ENCODE results near the gene C10orf95.

C10orf95 gene

DNA sequence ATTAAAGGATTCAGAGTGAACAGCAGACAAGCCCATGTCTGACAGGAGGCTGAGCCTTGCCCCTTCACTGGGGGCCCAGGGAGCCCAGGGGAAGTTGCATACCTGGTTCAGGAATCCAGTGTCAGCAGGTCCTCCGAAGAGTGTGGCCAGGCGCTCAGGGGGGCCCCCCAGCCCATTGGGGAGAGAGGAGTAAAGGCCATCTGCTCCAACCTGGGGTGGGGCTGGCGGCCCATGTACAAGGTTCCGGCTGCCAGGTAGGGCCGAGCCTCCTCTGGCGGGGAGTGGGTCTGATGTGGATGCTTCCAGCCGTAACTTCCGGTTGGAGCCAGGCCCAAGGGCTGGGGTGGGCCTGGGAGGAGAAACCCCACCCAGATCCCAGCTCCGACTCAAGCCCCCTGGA, 35.1 kb downstream of the C10orf95 start:
- DNase-seq (ENCODE audit: low read depth) = no peak

DNA sequence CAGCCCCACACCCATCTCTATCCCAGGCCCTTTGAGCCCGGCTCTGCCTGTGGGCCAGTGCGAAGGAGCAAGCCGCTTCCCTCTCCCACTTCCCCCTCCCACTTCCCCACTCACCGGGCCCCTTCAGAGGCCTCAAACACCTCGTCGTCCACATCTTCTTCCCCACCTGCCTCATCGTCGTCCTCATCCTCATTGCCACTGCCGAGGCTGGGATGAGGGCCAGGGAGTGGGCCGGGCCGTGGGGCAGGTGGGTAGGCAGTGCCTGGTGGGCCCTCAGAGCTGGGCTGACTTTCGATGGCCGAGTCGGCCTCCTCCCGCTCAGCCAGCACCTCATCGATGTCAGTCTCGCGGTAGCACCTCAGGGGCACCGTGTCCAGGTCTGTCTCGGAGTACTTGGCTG, 36.6 kb downstream of the C10orf95 start:
- DNase-seq (ENCODE audit: low read depth) = no peak

DNA sequence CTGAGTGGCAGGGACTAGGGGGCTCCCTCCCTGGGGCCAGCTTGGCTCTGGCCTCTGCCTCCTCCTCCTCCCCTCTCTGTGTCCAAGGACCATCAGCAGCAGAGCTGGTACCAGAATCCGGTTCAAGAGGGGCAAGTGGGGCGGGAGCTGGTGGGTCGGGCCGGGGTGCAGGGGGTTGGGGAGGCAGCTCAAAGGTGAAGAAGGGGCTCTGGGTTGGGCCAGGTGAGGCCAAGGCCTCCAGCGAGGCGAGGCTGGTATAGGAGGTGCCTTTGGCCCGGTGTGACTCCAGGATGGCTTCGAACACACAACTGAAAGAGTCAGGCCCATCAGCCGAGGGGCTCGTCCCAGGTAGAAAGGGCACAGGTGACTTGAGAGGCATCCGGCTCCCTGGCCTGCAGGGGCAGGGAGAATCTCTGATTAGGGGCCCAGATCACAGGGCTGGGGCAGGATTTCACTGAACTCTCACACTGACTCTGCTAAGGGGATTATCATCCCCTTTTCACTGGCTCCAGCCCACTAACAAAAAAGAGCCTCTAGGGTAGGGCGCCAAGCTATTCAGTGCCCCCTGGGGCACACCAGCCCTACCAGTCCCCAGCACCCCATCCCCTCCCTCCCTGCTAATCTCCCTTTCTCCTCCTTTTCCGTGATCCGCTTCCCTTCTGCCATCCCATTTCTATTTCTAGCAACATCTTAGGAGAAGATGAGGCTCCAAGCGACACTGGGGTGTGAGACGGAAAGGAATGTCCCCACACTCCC, 37.4 kb downstream of the C10orf95 start:
- DNase-seq (ENCODE audit: low read depth) = no peak

DNA sequence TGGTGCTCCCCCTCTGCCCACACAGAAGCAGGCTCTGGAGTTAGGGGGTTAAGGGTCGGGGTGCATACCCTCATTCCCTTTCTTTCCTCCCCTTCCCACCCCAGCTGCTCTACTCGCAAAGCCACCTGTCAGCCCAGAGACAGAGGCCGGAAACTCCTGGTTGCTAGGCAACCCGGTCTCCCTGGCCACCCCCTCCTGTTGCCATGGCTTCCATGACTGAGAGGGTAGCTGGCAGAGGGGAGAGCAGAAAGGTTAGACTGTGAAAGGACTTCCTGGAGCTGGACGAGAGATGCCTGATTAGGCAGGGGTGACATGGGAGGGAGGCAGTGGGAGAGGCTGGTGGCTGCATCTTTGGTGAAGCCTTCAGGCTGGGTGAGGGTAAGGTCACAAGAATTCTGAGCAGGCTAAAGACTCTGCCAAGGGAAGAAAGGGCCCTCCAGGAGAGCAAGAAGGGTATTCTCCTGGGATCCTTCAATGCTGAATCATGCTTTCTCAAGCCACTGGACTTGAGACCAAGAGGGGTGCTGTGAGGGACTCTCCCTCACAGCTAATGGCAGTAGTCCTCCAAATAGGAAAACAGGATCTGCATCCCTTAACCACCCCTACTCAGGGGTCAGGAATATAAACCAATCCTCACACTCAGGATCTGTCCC, 38.2 kb downstream of the C10orf95 start:
- DNase-seq (ENCODE audit: low read depth) = no peak

DNA sequence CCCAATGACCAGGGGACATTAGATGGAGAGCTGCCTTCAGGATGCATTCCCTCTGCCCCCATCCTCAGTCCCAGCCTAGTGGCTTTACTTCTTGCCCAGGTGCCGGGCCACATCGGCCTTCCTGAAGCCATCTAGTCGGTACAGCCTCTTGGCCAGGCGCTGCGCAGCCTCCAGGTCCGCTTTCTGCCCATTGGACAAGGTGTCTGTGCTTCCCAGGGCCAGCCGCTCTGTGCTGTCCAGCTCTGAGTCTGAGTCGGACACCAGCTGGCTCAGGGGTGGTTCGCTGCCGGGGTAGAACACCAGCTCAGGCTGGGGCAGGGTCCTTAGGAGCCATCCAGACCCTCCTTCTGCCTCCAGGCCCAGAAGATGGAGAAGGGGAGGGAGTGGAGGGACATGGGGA, 39.0 kb downstream of the C10orf95 start:
- DNase-seq (ENCODE audit: low read depth) = no peak

DNA sequence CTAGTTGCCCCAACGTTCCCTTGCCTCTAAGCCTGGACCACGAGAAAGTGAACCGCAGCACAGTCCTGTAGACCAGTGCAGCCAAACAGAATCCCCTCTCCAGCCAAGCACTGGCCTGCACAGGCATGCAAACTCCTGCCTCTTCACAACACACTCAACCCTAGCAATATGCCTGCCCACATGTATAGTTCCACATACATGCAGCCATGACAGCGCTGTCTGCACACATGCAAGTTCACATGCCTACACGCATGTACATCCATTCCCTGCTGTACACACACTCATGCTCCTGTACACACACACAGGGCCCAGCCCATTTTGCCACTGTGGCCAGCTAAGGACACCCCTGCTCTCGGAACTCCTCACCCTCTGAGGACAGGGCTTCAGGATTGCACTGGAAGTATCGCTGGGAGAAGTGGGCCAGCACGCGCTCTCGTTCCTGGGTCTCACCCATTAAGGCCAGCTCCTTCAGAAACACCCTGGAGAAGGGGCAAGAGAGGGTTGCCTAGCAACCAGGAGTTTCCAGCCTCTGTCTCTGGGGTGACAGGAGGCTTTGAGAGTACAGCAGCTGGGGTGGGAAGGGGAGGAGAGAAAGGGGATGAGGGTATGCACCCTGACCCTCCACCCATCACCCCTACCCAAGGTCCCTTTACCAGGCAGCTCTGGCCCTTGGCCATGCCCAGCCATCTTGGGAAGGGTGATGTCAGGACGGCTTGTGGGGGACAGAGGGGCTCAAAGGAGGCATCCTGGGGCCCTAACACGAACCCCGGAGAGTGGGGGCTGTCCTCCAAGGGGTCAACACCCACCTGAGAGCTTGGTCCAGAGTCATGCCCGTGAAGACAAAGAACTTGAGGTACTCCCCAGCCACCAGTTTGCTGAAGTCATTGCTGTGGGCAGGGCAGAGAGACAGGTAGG, 39.7 kb downstream of the C10orf95 start:
- DNase-seq (ENCODE audit: low read depth) = no peak

DNA sequence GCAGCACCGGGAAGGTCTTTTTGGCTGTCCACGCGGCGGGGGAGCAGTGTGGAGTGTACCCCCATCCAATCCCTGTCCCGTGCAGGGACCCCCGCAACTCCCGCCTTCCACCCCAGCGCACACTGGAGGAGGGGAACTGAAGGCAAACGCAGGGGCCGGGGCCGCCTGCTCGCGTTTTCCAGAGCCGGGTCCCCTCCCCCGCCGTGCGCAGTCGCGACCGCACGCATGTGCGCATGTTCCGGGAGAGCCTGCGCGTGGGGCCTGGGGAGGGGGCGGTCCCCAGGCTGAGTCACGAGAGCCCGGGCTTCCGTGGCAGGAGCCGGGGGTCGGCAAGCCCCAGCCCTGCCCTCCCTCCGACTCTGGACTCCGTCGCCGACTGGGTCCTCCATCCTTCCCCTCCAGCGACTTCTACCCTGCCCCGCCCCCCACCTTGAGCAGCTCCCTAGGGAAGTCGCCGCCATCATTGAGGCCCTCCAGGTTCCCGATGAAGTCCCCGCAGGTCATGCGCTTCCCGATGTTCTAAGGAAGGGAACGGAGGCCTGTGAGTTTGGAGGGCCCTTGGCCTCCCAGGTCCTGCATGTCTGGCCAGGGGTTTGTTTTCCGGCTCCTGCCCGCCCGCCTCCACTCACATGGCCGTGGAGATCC, 40.8 kb downstream of the C10orf95 start:
- DNase-seq (ENCODE audit: low read depth) = no peak

DNA sequence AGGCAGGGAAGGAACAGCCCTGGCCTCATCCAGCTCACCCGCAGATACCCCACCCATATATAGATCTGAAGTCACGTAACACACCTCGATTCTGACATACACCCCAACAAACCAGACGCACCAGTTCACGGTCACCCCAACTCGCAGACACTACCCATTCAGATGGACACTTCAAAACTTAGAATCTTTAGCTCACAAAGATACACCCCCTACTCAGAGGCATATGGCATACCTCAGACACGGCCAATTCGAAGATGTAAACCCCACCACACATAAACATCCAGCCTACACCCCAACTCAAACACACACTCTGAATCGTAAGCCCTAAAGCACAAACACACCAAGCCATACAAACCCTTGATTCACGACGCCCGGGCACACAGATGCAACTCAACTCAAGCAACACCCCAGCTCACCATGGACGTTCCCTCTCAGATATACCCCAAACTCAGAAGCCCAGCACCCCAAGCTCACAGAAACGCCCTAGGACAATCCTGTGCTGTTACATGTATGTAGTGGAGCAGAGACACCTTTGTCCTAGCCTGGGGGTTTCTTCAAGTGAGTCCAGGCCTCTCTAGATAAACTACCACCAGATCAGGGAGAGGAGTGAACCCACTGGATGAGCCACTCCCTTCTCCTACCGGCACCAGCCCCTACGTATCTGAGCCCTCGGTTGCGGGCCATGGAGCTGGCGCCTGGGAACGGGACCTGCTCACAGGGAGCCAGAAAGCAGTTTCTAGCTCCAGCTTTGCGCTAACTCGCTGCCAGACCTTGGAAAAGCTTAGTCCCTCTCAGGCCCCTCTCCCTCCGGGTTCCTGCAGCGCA, 41.5 kb downstream of the C10orf95 start:
- DNase-seq (ENCODE audit: low read depth) = no peak

DNA sequence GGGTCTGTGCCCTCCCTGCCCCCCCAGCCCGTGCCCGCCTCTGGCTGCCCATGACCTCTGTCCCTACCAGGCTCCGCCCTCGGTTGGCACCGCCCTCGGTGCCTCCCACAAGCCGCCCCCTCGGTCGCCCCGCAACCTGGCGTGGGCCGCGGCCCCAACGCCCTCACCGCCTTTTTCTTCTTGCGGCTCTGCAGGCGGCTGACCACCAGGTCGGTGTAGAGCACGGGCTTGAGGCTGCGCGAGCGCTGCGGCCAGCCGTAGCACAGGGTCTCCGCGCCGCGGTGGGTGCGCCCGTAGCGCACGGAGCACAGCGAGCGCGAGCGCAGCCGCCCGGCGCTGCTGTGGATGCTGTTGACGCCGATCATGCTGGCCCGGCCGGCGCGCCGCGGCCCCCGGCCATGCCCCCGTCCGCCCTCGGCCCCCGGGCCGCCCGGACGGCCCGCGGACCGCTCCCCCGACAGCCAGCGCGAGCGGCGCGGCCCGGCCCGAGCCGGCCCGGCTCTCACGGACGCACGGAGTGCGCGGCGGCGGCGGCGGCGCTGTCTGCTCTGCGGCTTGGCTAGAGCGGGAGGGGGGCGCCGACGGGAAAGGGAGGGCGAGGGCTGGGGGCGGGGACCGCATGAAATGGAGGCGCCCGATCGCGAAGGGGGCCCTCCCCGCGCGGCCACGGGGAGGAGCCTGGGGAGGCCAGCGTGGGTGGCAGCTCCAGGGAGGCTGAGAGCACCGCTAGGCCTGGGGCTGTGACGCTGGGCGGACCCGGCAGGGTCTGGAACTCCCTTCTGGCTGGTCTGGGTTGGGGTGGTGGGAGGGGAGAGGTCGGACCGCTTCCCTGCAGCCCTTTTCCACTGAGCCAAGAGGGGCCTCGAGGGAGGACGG, 42.4 kb downstream of the C10orf95 start:
- peak; percentile 67 for DNase-seq (ENCODE audit: low read depth)

DNA sequence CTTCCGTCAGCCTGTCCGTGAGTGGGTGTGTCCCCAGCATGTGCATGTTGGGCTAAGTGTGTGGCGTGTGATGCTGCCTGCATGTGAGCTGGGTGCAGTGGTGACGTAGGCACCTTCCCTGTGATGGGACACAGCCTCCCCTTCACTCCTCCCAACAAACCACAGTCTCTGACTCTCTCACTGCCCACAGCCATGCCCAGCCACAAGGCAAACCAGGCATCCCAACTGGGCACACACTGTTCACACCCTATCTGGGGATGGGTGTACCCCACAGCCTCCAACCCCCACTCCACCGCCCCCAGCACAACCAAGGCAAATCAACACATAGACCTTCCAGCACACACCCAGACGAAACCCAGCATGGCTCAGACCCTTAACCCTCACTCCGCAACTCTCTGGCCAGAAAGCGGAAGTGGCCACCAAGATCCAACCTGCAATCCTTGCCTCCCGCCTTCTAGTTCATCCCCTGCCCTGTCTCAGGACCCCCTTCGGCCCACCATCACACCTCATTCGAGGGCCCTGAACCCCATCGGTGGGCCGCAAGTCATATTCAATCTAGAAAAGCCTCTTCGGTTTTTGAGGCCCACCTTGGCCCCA, 43.1 kb downstream of the C10orf95 start:
- no peak for DNase-seq (ENCODE audit: low read depth)

DNA sequence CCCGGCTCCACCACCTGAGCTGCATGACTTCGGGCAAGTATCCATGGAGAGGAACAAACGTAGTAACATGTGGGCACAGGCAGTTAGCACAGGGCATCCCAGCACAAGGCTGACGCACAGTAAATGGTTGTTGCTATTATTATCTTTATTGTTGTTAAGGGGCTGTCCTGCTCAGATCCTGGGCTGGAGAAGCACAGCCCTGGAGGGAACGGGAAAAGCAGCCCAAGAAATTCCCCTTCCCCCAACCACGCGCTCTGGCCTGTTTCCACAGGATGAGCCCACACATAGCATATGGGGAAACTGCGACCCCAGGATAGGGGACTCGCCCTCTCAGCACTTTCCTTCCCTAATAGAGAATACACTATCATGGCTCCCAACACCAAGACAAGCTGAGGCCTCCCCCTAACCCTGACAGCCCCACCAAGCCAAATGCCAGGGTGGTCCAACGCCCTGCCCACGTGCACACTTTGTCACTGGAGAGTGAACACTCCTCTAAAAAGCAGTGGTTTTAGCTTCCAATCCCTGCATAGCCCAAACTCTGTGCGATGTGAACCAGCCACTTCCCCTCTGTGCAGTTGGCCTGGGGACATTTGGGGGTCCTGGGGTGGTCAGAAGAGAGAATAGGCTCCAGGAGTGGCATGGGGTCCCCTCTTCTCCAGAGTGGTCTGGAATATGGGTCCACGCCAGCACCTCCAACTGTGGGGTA, 43.8 kb downstream of the C10orf95 start:
- DNase-seq (ENCODE audit: low read depth) = no peak

DNA sequence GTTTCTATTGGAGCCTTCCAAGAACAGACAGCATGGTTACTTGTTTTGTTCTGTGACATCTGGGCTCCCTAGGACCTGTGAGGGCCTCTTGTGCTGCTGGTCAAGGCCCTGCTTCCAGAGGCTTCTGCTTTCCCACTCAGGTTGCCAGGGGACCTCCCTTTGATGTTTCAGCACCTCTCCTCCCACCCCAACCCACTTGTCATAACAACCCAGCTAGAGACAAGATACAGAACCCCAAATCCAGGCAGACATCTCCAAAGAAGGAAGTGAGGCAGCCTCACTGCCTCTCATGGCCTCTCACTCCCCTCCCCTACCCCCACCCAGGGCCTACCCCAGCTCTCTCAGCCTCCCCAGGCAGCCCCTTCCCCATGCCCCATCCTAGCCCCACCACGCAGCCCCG, 44.5 kb downstream of the C10orf95 start:
- DNase-seq (ENCODE audit: low read depth) = no peak

DNA sequence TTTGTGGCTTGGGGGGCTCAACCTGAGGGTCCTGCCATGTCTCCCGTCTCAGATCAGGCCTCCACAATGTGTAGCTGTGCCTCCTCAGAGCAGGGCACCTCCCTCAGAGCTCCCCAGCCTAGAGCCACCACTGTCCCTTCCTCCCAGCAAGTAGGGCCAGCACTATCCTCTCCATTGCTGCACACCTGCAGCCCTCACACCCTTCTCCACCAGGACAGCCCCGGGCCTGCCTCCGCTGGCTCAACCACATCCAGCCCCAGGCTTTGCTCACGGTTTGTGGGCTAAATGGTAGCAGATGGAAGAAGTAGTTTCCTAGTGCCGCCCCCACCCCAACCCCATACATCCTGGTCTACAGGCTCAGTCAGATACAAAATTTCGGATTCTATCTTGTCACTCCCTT, 45.7 kb downstream of the C10orf95 start:
- no peak for DNase-seq (ENCODE audit: low read depth)

DNA sequence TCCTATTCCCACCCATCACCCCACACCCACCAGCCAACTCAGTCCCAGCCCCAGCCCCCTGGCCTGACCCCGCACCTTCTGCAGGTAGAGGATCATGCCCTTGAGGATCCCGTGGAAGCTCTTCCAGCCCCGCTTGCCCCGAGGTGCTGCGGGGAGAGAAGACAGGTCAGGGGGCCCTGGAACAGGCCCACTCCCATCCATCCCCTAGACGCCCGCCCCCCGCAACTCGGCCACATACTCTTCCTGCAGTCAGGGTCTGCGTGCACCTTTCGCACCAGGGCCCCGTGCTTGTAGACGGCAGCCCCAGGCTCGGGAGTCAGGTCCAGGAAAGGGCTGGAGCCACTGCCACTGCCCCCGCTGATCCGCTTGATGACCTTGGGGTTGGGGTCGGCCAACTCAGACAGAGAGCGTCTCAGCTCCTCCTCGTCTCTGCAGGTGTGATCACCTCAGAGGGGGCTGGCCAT, 46.2 kb downstream of the C10orf95 start:
- no peak for DNase-seq (ENCODE audit: low read depth)

DNA sequence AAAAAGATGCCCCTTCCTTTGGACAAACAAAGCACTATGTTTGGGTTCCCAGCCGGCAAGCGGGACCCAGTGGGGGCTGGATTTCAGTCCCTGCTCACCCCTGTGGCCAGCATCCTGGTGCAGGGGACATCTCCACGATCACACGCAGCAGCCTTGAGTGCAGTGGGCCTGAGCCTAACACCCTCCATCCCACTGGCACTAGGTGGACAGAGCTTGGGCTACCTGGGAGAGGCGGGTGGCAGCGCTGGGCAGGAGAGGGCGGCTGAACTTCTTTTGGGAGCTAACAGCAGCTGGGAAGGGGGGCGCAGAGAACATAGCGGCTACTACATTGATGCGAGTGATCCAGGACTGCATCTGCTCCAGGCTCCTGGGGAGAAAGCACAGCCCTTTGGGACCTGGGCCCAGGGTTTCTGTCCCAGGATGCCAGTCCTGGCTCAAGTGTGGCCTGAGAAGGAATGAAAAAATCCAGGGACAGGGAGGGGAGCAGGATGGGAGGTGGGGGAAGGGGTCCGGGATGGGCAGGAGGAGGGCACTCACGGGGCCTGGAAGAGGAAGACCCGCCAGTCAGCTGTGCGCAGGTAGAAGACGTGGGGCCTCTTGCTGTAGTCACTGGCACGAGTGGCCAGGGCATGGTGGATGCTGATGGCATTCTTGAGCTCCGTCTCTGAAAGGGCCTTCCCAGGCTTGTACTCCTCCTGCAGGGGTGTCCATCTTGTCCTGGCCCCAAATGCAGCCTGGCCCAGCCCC, 46.8 kb downstream of the C10orf95 start:
- DNase-seq (ENCODE audit: low read depth) = no peak

DNA sequence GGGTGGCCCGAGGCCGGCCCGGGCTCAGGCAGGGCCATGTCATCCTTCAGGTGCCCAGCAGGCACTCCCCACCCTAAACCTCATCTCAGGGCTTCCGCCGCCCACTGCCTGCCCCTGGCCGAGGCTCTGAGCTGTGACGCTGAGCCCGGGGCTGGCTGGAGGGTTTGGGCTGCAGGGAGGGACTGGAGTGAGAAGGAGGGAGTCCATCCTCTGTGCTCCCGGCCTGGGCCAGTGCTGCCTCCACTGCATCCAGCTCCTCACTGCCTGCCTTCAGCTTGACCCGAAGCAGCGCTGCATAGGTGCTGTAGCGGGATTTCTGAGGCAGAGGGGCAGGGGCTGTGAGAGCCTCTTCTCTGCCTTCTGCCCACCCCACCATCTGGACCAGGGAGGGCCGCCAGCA, 48.2 kb downstream of the C10orf95 start:
- no peak for DNase-seq (ENCODE audit: low read depth)

DNA sequence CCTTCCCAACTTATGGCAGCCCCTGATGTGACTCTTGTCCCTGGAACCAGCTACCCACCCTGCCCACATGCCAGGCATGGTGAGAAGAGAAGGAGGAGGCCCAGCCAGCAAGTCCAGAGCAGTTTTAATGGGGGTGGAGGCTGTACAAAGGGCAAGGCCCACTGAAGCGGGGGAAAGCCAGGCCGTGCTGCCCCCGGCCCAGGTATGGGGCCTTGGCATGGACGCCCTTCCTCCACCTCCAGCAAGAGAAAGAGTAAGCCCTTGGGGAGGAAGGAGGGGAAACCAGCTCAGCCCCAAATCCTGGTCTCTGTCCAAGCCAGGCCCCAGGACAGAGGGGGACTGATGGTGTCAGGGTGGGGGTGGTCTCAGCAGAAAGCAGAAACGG, 48.8 kb downstream of the C10orf95 start:
- DNase-seq (ENCODE audit: low read depth) = no peak

DNA sequence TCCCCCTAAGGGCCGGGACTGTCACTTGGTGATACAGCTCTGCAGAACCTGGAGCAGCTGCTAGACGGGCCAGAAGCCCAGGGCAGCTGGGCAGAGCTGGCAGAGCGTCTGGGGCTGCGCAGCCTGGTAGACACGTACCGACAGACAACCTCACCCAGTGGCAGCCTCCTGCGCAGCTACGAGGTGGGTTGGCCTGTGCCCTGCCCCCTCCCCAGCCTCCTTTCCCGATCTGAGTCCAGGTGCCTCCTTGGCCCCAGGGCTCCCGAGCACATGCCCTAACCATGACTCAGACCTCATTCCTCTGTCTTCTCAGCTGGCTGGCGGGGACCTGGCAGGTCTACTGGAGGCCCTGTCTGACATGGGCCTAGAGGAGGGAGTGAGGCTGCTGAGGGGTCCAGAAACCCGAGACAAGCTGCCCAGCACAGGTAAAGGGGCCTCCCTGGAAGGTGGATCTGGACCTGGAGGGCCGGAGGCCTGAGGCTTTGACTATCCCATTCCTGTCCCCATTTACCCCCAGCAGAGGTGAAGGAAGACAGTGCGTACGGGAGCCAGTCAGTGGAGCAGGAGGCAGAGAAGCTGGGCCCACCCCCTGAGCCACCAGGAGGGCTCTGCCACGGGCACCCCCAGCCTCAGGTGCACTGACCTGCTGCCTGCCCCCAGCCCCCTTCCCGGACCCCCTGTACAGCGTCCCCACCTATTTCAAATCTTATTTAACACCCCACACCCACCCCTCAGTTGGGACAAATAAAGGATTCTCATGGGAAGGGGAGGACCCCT, 49.4 kb downstream of the C10orf95 start:
- DNase-seq (ENCODE audit: low read depth) = no peak

Data from activated gamma-delta T cell treated with anti-CD3 and anti-CD28 coated beads, Interleukin-2, amount 50 U/mL, for 16 hours (primary cell).